ENCODE measurements around the gene SELPLG.

DNA sequence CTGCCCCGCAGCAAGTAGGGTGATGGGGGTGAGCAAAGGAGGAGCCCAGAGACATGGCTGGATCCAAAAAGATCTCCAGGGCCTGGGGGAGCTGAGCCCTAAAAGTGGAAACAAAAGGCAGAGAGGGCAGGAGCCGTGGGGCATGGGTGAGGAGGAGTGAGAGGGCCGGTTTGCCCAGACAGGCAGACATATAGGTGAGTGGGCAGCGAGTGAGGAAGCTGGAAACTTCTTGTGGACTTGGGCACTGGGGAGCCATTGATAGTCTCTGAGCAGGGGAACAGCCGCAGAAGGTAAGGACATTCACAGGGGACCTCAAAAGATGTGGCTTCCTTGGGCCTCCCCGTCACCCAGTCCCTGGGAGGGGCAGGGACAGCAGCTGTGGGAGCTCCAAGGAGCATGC is 19.1 kb downstream of the SELPLG start:
- no peak for TF ChIP-seq EP300 (IDR thresholded peaks at IDR 0.05)
- TF ChIP-seq, protein P1, sequence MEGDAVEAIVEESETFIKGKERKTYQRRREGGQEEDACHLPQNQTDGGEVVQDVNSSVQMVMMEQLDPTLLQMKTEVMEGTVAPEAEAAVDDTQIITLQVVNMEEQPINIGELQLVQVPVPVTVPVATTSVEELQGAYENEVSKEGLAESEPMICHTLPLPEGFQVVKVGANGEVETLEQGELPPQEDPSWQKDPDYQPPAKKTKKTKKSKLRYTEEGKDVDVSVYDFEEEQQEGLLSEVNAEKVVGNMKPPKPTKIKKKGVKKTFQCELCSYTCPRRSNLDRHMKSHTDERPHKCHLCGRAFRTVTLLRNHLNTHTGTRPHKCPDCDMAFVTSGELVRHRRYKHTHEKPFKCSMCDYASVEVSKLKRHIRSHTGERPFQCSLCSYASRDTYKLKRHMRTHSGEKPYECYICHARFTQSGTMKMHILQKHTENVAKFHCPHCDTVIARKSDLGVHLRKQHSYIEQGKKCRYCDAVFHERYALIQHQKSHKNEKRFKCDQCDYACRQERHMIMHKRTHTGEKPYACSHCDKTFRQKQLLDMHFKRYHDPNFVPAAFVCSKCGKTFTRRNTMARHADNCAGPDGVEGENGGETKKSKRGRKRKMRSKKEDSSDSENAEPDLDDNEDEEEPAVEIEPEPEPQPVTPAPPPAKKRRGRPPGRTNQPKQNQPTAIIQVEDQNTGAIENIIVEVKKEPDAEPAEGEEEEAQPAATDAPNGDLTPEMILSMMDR (IDR thresholded peaks at IDR 0.05), result no peak
- no peak for TF ChIP-seq POLR2A (IDR thresholded peaks at IDR 0.05)
- TF ChIP-seq POLR2AphosphoS5 (IDR thresholded peaks at IDR 0.05), result no peak

Measured in gastroesophageal sphincter (tissue), 3 donors.